ENCODE data around the gene HPCAL1. TPM values are rescaled to one million over a fixed set of nuclear protein-coding genes. Genes with fewer than 3 reads are reported as not detected.

Gene HPCAL1
- total RNA-seq, 1 donor from 2014 or later: 15.9 TPM

DNA sequence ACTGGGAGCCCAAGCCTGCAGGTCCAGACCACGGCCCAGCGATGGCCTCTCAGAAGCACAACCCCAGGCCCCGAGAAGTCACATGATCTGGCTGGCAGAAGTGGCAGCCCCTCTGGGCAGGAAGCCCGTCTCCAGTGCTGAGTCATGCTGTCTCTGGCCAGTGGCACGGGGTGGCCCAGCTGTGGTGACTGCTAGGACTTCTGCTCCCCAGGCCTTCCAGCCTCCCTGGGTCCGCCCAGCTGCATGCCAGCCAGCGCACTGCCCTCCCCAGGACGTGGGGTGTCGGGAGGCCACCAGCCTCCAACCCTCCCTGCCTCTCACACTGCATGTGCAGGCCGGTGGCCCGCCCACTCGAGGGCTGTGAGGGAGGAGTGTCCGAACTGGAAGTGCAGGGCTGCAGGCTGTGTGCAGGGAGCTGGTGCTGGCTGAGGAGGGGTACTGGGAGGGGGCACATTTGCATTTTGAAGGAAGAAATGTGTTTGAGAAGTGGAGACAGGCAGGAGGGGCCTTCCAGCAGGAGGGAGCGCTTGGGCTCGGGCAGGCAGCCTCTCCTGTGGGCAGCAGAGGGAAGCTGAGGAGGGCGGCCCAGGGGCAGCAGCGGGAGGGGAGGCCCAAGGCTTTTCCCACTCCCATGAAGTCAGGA is 17.0 kb upstream of the HPCAL1 start:
- Mint-ChIP-seq H3K36me3 (ENCODE audit: low read depth) (no peaks in the 10 kb centered on the region), H3K27me3 (no peaks in the 10 kb centered on the region), H3K4me1 (peaks cover 4% of the 10 kb centered on the region), H3K4me3 (no peak overlapping the region), H3K9me3 (no peaks in the 10 kb centered on the region), H3K27ac (no peak overlapping the region)
- intact Hi-C loops (cut with micrococcal nuclease): no loop called here
- DNase-seq: no peak
- ATAC-seq (ENCODE audit: low read depth): no peak
- CTCF ChIA-PET: interaction anchor here (1.3 kb wide), 1 partner anchor 18 kb away, joined by 3 read pairs; no protein-coding TSS in a partner anchor
- TF ChIP-seq, protein P1, sequence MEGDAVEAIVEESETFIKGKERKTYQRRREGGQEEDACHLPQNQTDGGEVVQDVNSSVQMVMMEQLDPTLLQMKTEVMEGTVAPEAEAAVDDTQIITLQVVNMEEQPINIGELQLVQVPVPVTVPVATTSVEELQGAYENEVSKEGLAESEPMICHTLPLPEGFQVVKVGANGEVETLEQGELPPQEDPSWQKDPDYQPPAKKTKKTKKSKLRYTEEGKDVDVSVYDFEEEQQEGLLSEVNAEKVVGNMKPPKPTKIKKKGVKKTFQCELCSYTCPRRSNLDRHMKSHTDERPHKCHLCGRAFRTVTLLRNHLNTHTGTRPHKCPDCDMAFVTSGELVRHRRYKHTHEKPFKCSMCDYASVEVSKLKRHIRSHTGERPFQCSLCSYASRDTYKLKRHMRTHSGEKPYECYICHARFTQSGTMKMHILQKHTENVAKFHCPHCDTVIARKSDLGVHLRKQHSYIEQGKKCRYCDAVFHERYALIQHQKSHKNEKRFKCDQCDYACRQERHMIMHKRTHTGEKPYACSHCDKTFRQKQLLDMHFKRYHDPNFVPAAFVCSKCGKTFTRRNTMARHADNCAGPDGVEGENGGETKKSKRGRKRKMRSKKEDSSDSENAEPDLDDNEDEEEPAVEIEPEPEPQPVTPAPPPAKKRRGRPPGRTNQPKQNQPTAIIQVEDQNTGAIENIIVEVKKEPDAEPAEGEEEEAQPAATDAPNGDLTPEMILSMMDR (IDR thresholded peaks at IDR 0.05): no peak
- POLR2A ChIA-PET: interaction anchor here (0.5 kb wide), 1 partner anchor 1971 kb away, joined by 3 read pairs; no protein-coding TSS in a partner anchor

DNA sequence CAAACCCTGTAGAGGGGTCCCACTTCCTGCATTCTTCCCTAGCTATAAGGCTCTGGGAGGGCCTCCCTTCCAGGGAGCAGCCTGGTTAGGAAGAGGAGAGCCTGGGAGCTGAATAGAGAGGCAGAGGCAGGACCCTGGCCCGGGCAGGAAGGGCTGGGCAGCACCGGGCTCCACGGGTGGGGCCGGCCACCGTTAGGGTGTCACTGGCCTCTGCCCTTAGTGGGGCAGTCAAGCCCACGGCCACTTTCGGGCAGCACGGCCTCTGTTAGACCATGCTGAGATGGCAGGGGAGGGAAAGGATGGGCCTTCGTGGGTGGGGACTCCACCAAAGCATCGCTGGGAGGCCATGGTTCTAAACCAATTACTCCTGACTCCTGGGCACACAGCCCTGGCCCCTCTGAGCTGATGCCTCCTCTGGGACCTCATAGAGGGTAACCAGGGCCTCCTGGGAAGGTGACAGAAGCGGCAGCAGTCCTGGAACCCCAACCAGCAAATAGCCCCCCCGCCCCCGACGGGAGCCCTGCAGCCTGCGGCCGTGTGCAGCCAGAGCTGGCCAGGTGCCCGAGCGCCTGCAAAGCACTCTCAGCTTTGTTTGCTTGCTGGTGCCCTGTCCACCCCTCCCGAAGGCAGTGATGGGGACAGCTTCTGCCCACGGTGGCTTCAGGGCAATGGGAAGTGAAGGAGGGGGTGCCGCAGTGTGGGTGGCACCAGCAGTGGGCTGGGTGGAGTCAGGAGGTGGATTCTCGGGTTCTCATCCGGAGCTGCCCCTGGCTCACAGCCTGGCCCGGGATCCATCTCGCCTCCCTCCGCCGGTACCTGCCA is 16.3 kb upstream of the HPCAL1 start:
- Mint-ChIP-seq H3K27me3 (no peaks in the 10 kb centered on the region), H3K9me3 (no peaks in the 10 kb centered on the region), H3K4me1 (peaks cover 4% of the 10 kb centered on the region), H3K36me3 (ENCODE audit: low read depth) (no peaks in the 10 kb centered on the region), H3K4me3 (no peak overlapping the region), H3K27ac (no peak overlapping the region)
- ChIA-PET POLR2A (interaction anchor here (0.5 kb wide), 1 partner anchor 1971 kb away, joined by 3 read pairs; no protein-coding TSS in a partner anchor), CTCF (interaction anchor here (0.8 to 1.3 kb wide), 2 partner anchors 19 to 239 kb away, joined by 3 read pairs; no protein-coding TSS in a partner anchor)
- DNase-seq (no peak), ATAC-seq (ENCODE audit: low read depth) (no peak)
- intact Hi-C loops (cut with micrococcal nuclease): no loop called here
- TF ChIP-seq, protein P1 (IDR thresholded peaks at IDR 0.05): no peak

DNA sequence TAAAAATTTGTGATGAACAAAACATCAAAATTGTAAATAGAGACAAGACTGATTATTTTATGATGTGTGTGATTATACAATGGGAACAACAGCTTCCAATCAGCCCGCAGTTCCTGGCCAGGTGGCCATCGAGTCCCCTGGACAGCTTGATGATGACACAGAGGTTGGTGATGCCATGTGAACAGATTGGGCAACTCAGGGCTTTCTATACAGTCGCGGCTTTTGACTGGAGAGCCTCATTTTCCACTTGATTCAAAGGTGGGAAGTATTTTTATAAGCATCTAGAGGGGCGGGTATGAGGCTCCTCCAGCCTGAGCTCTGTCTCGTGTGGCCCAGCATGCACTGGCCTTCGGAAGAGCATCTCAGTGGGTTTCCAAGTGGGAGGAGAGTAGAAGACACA is 14.9 kb upstream of the HPCAL1 start:
- CTCF ChIA-PET: no interaction called here
- TF ChIP-seq, protein P1 (IDR thresholded peaks at IDR 0.05): no peak
- no peak overlapping the region for H3K4me3 Mint-ChIP-seq
- no peak for DNase-seq
- ATAC-seq (ENCODE audit: low read depth): no peak
- H3K9me3 Mint-ChIP-seq: no peaks in the 10 kb centered on the region
- H3K27ac Mint-ChIP-seq: no peak overlapping the region
- intact Hi-C loops (cut with micrococcal nuclease): no loop called here
- no peaks in the 10 kb centered on the region for H3K27me3 Mint-ChIP-seq
- POLR2A ChIA-PET: no interaction called here
- H3K4me1 Mint-ChIP-seq: peaks cover 4% of the 10 kb centered on the region
- H3K36me3 Mint-ChIP-seq (ENCODE audit: low read depth): no peaks in the 10 kb centered on the region

DNA sequence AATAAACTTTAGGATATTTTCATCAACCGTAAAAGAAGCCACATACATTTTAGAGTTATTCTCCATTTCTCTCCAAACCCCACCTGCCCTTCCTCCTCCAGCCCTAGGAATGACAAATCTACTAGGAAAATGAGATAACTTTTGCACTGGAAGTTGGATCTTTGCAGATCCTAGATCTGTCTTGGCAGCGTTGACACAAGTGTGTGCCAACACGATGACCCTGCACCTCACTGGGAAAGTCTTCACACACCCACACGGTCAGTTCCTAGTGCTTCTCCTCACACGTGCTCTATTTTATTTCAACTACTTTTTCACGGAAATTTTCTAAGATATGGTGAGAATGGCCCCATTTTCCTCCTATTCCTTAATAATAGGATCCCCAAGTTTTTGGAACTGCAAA is 14.1 kb upstream of the HPCAL1 start:
- intact Hi-C loops (cut with micrococcal nuclease): no loop called here
- H3K27me3 Mint-ChIP-seq: no peaks in the 10 kb centered on the region
- no peak for ATAC-seq (ENCODE audit: low read depth)
- ChIA-PET POLR2A (no interaction called here), CTCF (interaction anchor here (1.1 kb wide), 1 partner anchor 120 kb away, joined by 3 read pairs; no protein-coding TSS in a partner anchor)
- peaks cover 4% of the 10 kb centered on the region for H3K4me1 Mint-ChIP-seq
- no peak for DNase-seq
- no peaks in the 10 kb centered on the region for H3K9me3 Mint-ChIP-seq
- no peak overlapping the region for H3K4me3 Mint-ChIP-seq
- TF ChIP-seq, protein P1 (IDR thresholded peaks at IDR 0.05): no peak
- H3K36me3 Mint-ChIP-seq (ENCODE audit: low read depth): no peaks in the 10 kb centered on the region
- H3K27ac Mint-ChIP-seq: peak overlapping the region; percentile 1

DNA sequence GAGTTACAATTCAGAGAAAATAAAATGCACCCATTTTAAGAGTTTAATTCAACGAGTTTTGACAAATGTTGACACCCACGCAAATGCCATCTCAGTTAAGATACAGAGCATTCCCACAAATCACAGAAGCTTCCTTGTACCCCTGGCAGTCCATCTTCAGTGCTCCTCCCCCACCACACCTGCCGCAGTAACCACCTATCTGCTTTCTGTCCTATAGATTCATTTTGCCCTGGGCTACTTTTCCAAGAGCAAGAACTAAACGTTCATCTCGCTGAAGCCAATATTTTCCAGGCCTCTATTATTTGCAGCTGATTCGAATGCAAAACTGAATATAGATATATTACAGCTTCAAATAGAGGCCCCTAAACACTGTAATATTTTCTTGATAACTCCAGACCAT is 13.4 kb upstream of the HPCAL1 start:
- Mint-ChIP-seq H3K27ac (no peak overlapping the region), H3K27me3 (no peaks in the 10 kb centered on the region), H3K4me1 (peaks cover 4% of the 10 kb centered on the region), H3K9me3 (peaks cover 4% of the 10 kb centered on the region), H3K4me3 (no peak overlapping the region), H3K36me3 (ENCODE audit: low read depth) (no peaks in the 10 kb centered on the region)
- ChIA-PET CTCF (interaction anchor here (1.1 kb wide), 1 partner anchor 120 kb away, joined by 3 read pairs; no protein-coding TSS in a partner anchor), POLR2A (no interaction called here)
- ATAC-seq (ENCODE audit: low read depth) (no peak), DNase-seq (no peak)
- TF ChIP-seq, protein P1 (IDR thresholded peaks at IDR 0.05): no peak
- intact Hi-C loops (cut with micrococcal nuclease): no loop called here

All from activated B cell treated with CpG ODN at 0.5 μM for 24 hours (primary cell).